HEK293 (cell line): ENCODE data around the gene QPCT.
A peak's percentile ranks its signal among the peaks of the same experiment; 100 is the strongest.

Source experiments
- CTCF ChIA-PET: fragments of 350-600 bp; formaldehyde crosslinking; extraction: SDS; loops from one replicate; lab custom pipeline; 2021; ENCODE audit warnings: antibody characterized with exemption; lab: Yijun Ruan, JAX
- POLR2A ChIA-PET: fragments of 300-600 bp; formaldehyde crosslinking; extraction: SDS; loops from one replicate; lab custom pipeline; 2020; ENCODE audit warnings: antibody characterized with exemption, inconsistent platforms; lab: Yijun Ruan, JAX
- H3K27ac ChIP-seq: fragments of 200-500 bp; sonication (Bioruptor generic); 2 replicates; pipeline ENCODE4 v1.5.1; 2014; ENCODE audit warnings: low read depth, low read length, control low read depth, inconsistent platforms; ENCODE audit errors: extremely low read depth
- H3K36me3 ChIP-seq, 2 experiments: fragments of 200-500 bp in 1 of 2; sonication (Bioruptor generic) in 1 of 2; 1 replicate in 1 of 2; 2 replicates in 1 of 2; pipeline ENCODE4 v1.5.1; 2014 to 2017; ENCODE audit warnings: inconsistent platforms in 2 of 2, low read length in 2 of 2; ENCODE audit not compliant: control insufficient read depth in 2 of 2, insufficient read depth in 1 of 2
- H3K4me1 ChIP-seq: fragments of 200-500 bp; sonication (Bioruptor generic); 2 replicates; pipeline ENCODE4 v1.5.1; 2014; ENCODE audit warnings: mild to moderate bottlenecking, low read length, inconsistent platforms; ENCODE audit not compliant: control insufficient read depth, insufficient read depth
- H3K4me3 ChIP-seq: 2 replicates; pipeline ENCODE4 v1.5.1; 2011; ENCODE audit warnings: low read depth, mild to moderate bottlenecking, control low read depth, low read length, moderate library complexity
- H3K9me3 ChIP-seq: fragments of 200-500 bp; sonication (Bioruptor generic); 2 replicates; pipeline ENCODE4 v1.5.1; 2014; ENCODE audit warnings: low read depth, low read length, inconsistent platforms; ENCODE audit not compliant: control insufficient read depth, insufficient read depth
- AEBP2 ChIP-seq: fragments of 450-650 bp; formaldehyde crosslinking; IDR thresholded peaks from 2 replicates; pipeline ENCODE4 v1.5.1; 2016; ENCODE audit warnings: missing biosample characterization, missing genetic modification characterization, borderline replicate concordance
- GFI1B ChIP-seq: fragments of 450-650 bp; formaldehyde crosslinking; IDR thresholded peaks from 2 replicates; pipeline ENCODE4 v1.5.1; 2016; ENCODE audit warnings: missing biosample characterization, missing genetic modification characterization
- GLI2 ChIP-seq: fragments of 450-650 bp; formaldehyde crosslinking; IDR thresholded peaks from 2 replicates; pipeline ENCODE4; 2017; ENCODE audit warnings: missing biosample characterization, missing genetic modification characterization, low read depth, borderline replicate concordance
- HIC1 ChIP-seq: fragments of 450-650 bp; formaldehyde crosslinking; IDR thresholded peaks from 2 replicates; pipeline ENCODE4 v1.5.1; 2016; ENCODE audit warnings: missing biosample characterization, missing genetic modification characterization
- IKZF3 ChIP-seq: fragments of 450-650 bp; IDR thresholded peaks from 2 replicates; pipeline ENCODE4 v1.5.0; 2018; ENCODE audit warnings: missing biosample characterization, mild to moderate bottlenecking, missing genetic modification characterization, moderate library complexity
- KLF1 ChIP-seq: fragments of 450-650 bp; formaldehyde crosslinking; IDR thresholded peaks from 2 replicates; pipeline ENCODE4 v1.5.1; 2016; ENCODE audit warnings: missing biosample characterization, missing genetic modification characterization
- OSR2 ChIP-seq: fragments of 450-650 bp; formaldehyde crosslinking; IDR thresholded peaks from 2 replicates; pipeline ENCODE4 v1.5.1; 2016; ENCODE audit warnings: missing biosample characterization, missing genetic modification characterization
- SCRT2 ChIP-seq: fragments of 450-650 bp; formaldehyde crosslinking; IDR thresholded peaks from 2 replicates; pipeline ENCODE4 v1.5.1; 2016; ENCODE audit warnings: missing biosample characterization, missing genetic modification characterization
- SP2 ChIP-seq: fragments of 450-650 bp; formaldehyde crosslinking; IDR thresholded peaks from 2 replicates; pipeline ENCODE4 v1.5.1; 2016; ENCODE audit warnings: missing biosample characterization, missing genetic modification characterization
- SP7 ChIP-seq: fragments of 450-650 bp; formaldehyde crosslinking; IDR thresholded peaks from 2 replicates; pipeline ENCODE4 v1.5.1; 2016; ENCODE audit warnings: missing biosample characterization, missing genetic modification characterization
- WT1 ChIP-seq: fragments of 450-650 bp; formaldehyde crosslinking; IDR thresholded peaks from 2 replicates; pipeline ENCODE4 v1.5.1; 2016; ENCODE audit warnings: missing biosample characterization, missing genetic modification characterization
- ZBTB1 ChIP-seq: fragments of 450-650 bp; formaldehyde crosslinking; IDR thresholded peaks from 2 replicates; pipeline ENCODE4 v1.5.1; 2016; ENCODE audit warnings: missing biosample characterization, missing genetic modification characterization
- ZBTB6 ChIP-seq: fragments of 450-650 bp; formaldehyde crosslinking; IDR thresholded peaks from 2 replicates; pipeline ENCODE4 v1.5.1; 2017; ENCODE audit warnings: missing biosample characterization, missing genetic modification characterization
- ZBTB8A ChIP-seq: fragments of 450-650 bp; formaldehyde crosslinking; IDR thresholded peaks from 2 replicates; pipeline ENCODE4 v1.5.1; 2016; ENCODE audit warnings: missing biosample characterization, missing genetic modification characterization
- ZFP69B ChIP-seq: fragments of 450-650 bp; formaldehyde crosslinking; IDR thresholded peaks from 2 replicates; pipeline ENCODE4 v1.5.1; 2016; ENCODE audit warnings: missing biosample characterization, missing genetic modification characterization
- ZNF112 ChIP-seq: fragments of 450-650 bp; formaldehyde crosslinking; IDR thresholded peaks from 2 replicates; pipeline ENCODE4 v1.5.0; 2017; ENCODE audit warnings: missing biosample characterization, missing genetic modification characterization
- ZNF16 ChIP-seq: fragments of 450-650 bp; formaldehyde crosslinking; IDR thresholded peaks from 2 replicates; pipeline ENCODE4 v1.5.1; 2016; ENCODE audit warnings: low read depth, missing biosample characterization, missing genetic modification characterization
- ZNF214 ChIP-seq: fragments of 450-650 bp; formaldehyde crosslinking; IDR thresholded peaks from 2 replicates; pipeline ENCODE4 v1.5.1; 2017; ENCODE audit warnings: missing biosample characterization, mild to moderate bottlenecking, missing genetic modification characterization, borderline replicate concordance
- ZNF223 ChIP-seq: fragments of 450-650 bp; formaldehyde crosslinking; IDR thresholded peaks from 2 replicates; pipeline ENCODE4 v1.5.1; 2016; ENCODE audit warnings: missing biosample characterization, missing genetic modification characterization
- ZNF23 ChIP-seq: fragments of 450-650 bp; formaldehyde crosslinking; IDR thresholded peaks from 2 replicates; pipeline ENCODE4 v1.5.1; 2016; ENCODE audit warnings: missing biosample characterization, missing genetic modification characterization, borderline replicate concordance
- ZNF302 ChIP-seq: fragments of 450-650 bp; formaldehyde crosslinking; IDR thresholded peaks from 2 replicates; pipeline ENCODE4 v1.5.1; 2016; ENCODE audit warnings: missing biosample characterization, missing genetic modification characterization, low read depth
- ZNF335 ChIP-seq: fragments of 450-650 bp; formaldehyde crosslinking; conservative IDR thresholded peaks from 2 replicates; pipeline ENCODE4 v1.5.1; 2016; ENCODE audit warnings: missing biosample characterization, missing genetic modification characterization
- ZNF391 ChIP-seq: fragments of 450-650 bp; formaldehyde crosslinking; IDR thresholded peaks from 2 replicates; pipeline ENCODE4 v1.5.1; 2016; ENCODE audit warnings: low read depth, missing biosample characterization, missing genetic modification characterization, borderline replicate concordance
- ZNF394 ChIP-seq: fragments of 450-650 bp; formaldehyde crosslinking; IDR thresholded peaks from 2 replicates; pipeline ENCODE4 v1.5.1; 2016; ENCODE audit warnings: missing biosample characterization, missing genetic modification characterization, mild to moderate bottlenecking, moderate library complexity, borderline replicate concordance
- ZNF398 ChIP-seq: fragments of 450-650 bp; formaldehyde crosslinking; IDR thresholded peaks from 2 replicates; pipeline ENCODE4 v1.5.1; 2017; ENCODE audit warnings: missing biosample characterization, missing genetic modification characterization
- ZNF571 ChIP-seq: fragments of 450-650 bp; formaldehyde crosslinking; IDR thresholded peaks from 2 replicates; pipeline ENCODE4 v1.5.0; 2017; ENCODE audit warnings: missing biosample characterization, missing genetic modification characterization
- ZNF600 ChIP-seq: fragments of 450-650 bp; formaldehyde crosslinking; IDR thresholded peaks from 2 replicates; pipeline ENCODE4 v1.5.1; 2016; ENCODE audit warnings: missing biosample characterization, missing genetic modification characterization
- ZNF626 ChIP-seq: fragments of 450-650 bp; sonication (Bioruptor Pico); formaldehyde crosslinking; IDR thresholded peaks from 2 replicates; pipeline ENCODE4 v1.5.1; 2018; ENCODE audit warnings: missing biosample characterization, missing genetic modification characterization, inconsistent platforms
- ZNF629 ChIP-seq: fragments of 450-650 bp; formaldehyde crosslinking; IDR thresholded peaks from 2 replicates; pipeline ENCODE4 v1.5.1; 2017; ENCODE audit warnings: missing biosample characterization, missing genetic modification characterization
- ZNF777 ChIP-seq: fragments of 450-650 bp; formaldehyde crosslinking; IDR thresholded peaks from 2 replicates; pipeline ENCODE4 v1.5.1; 2017; ENCODE audit warnings: missing biosample characterization, missing genetic modification characterization, borderline replicate concordance

Gene QPCT

GRCh38 chr2:37389989-37390765, 45.7 kb downstream of the QPCT start (continued):
- TF ChIP-seq KLF1 (tag by site-specific recombination), result no peak
- TF ChIP-seq GFI1B (tag by site-specific recombination), result no peak
- no peak for TF ChIP-seq ZFP69B (tag by site-specific recombination)
- peak; percentile 39; the same call in 1 of the 2 replicates for TF ChIP-seq IKZF3
- TF ChIP-seq SP7 (tag by site-specific recombination), result peak; percentile 66
- TF ChIP-seq ZNF394, result no peak
- peak; percentile 31 for TF ChIP-seq SP2 (tag by site-specific recombination)
- no peak for TF ChIP-seq ZNF214 (tag by site-specific recombination)
- 0 out of 2 replicates have a peak, but pooled peaks have one; percentile 17 for TF ChIP-seq ZNF629 (tag by site-specific recombination)
- TF ChIP-seq GLI2 (tag by site-specific recombination), result no peak
- no peak for TF ChIP-seq ZNF571 (tag by site-specific recombination)
- no peak for TF ChIP-seq ZNF626
- TF ChIP-seq ZNF777, result no peak
- TF ChIP-seq OSR2 (tag by site-specific recombination), result 0 out of 2 replicates have a peak, but pooled peaks have one; percentile 44
- TF ChIP-seq ZNF600 (tag by site-specific recombination), result peak; percentile 91
- 0 out of 2 replicates have a peak, but pooled peaks have one; percentile 64 for TF ChIP-seq SCRT2 (tag by site-specific recombination)
- no peak for TF ChIP-seq ZBTB8A
- peak; percentile 82 for TF ChIP-seq ZNF398 (tag by site-specific recombination)
- no peak for TF ChIP-seq ZBTB6

GRCh38 chr2:37390777-37391176, 46.3 kb downstream of the QPCT start:
- Histone ChIP-seq H3K9me3 (no peaks in the 10 kb centered on the region), H3K4me1 (0 out of 2 replicates have a peak, but pooled peaks cover 7% of the 10 kb centered on the region), H3K4me3 (no peak overlapping the region), H3K27ac (no peak overlapping the region), H3K36me3 (no peaks in the 10 kb centered on the region)
- ChIA-PET POLR2A (interaction anchor here (0.6 to 1.5 kb wide), 2 partner anchors 13 to 270 kb away, joined by 3 to 5 read pairs; no protein-coding TSS in a partner anchor), CTCF (interaction anchor here (0.6 to 1.9 kb wide), 5 partner anchors 47 to 487 kb away, joined by 3 to 9 read pairs (median 3); no protein-coding TSS in a partner anchor)
- TF ChIP-seq ZNF335 (no peak), ZBTB1 (tag by site-specific recombination) (no peak), ZNF16 (tag by site-specific recombination) (no peak), WT1 (tag by site-specific recombination) (no peak), ZNF223 (no peak), ZNF23 (tag by site-specific recombination) (no peak), ZNF112 (tag by site-specific recombination) (no peak), ZNF629 (tag by site-specific recombination) (no peak), HIC1 (tag by site-specific recombination) (no peak), GFI1B (tag by site-specific recombination) (no peak), AEBP2 (tag by site-specific recombination) (no peak), ZNF391 (tag by site-specific recombination) (no peak), ZNF302 (no peak)
